ENCODE data around the gene TNC.
"Not testable (repeated sequence)": the region's sequence is repeated elsewhere in the genome, so short reads cannot be mapped to it uniquely, and the experiment has no call there.

TNC gene

GRCh38 chr9:115143689-115144088, 25.7 kb upstream of the TNC start:
- H3K4me1 Mint-ChIP-seq (ENCODE audit: low read depth), result no peaks in the 10 kb centered on the region
- H3K27me3 Mint-ChIP-seq, result peaks cover 7% of the 10 kb centered on the region
- H3K36me3 Mint-ChIP-seq (ENCODE audit: low read depth), result no peaks in the 10 kb centered on the region
- intact Hi-C loops (cut with micrococcal nuclease), result no loop called here
- no peak overlapping the region for H3K27ac Mint-ChIP-seq
- H3K4me3 Mint-ChIP-seq, result no peak overlapping the region
- no peaks in the 10 kb centered on the region for H3K9me3 Mint-ChIP-seq

- intact Hi-C loops (cut with micrococcal nuclease), result no loop called here
- Mint-ChIP-seq H3K27me3 (peaks cover 5% of the 10 kb centered on the region), H3K4me1 (ENCODE audit: low read depth) (no peaks in the 10 kb centered on the region), H3K27ac (no peak overlapping the region), H3K9me3 (no peaks in the 10 kb centered on the region), H3K4me3 (no peak overlapping the region), H3K36me3 (ENCODE audit: low read depth) (no peaks in the 10 kb centered on the region)
These were observed 24.7 kb upstream of the TNC start for GRCh38 chr9:115142517-115143270.

GRCh38 chr9:115142090-115142489, 24.1 kb upstream of the TNC start:
- no peaks in the 10 kb centered on the region for H3K4me1 Mint-ChIP-seq (ENCODE audit: low read depth)
- no peaks in the 10 kb centered on the region for H3K9me3 Mint-ChIP-seq
- H3K4me3 Mint-ChIP-seq, result no peak overlapping the region
- intact Hi-C loops (cut with micrococcal nuclease), result no loop called here
- no peak overlapping the region for H3K27ac Mint-ChIP-seq
- H3K27me3 Mint-ChIP-seq, result peaks cover 6% of the 10 kb centered on the region
- no peaks in the 10 kb centered on the region for H3K36me3 Mint-ChIP-seq (ENCODE audit: low read depth)

- peaks cover 9% of the 10 kb centered on the region for H3K27me3 Mint-ChIP-seq
- intact Hi-C loops (cut with micrococcal nuclease), result no loop called here
- H3K27ac Mint-ChIP-seq, result no peak overlapping the region
- H3K4me3 Mint-ChIP-seq, result no peak overlapping the region
- no peaks in the 10 kb centered on the region for H3K4me1 Mint-ChIP-seq (ENCODE audit: low read depth)
- H3K36me3 Mint-ChIP-seq (ENCODE audit: low read depth), result no peaks in the 10 kb centered on the region
- H3K9me3 Mint-ChIP-seq, result no peaks in the 10 kb centered on the region
These were observed 23.7 kb upstream of the TNC start for GRCh38 chr9:115141612-115142011.

GRCh38 chr9:115138151-115138550, 20.2 kb upstream of the TNC start:
- Mint-ChIP-seq H3K4me1 (ENCODE audit: low read depth) (no peaks in the 10 kb centered on the region), H3K27ac (no peak overlapping the region), H3K4me3 (no peak overlapping the region), H3K27me3 (peaks cover 11% of the 10 kb centered on the region), H3K36me3 (ENCODE audit: low read depth) (no peaks in the 10 kb centered on the region), H3K9me3 (no peaks in the 10 kb centered on the region)
- intact Hi-C loops (cut with micrococcal nuclease), result no loop called here

GRCh38 chr9:115137526-115137925, 19.6 kb upstream of the TNC start:
- Mint-ChIP-seq H3K36me3 (ENCODE audit: low read depth) (no peaks in the 10 kb centered on the region), H3K4me3 (no peak overlapping the region), H3K27me3 (peaks cover 11% of the 10 kb centered on the region), H3K27ac (no peak overlapping the region), H3K9me3 (no peaks in the 10 kb centered on the region), H3K4me1 (ENCODE audit: low read depth) (no peaks in the 10 kb centered on the region)
- intact Hi-C loops (cut with micrococcal nuclease), result no loop called here

- Mint-ChIP-seq H3K36me3 (ENCODE audit: low read depth) (no peaks in the 10 kb centered on the region), H3K4me1 (ENCODE audit: low read depth) (no peaks in the 10 kb centered on the region), H3K27me3 (peaks cover 7% of the 10 kb centered on the region), H3K9me3 (no peaks in the 10 kb centered on the region), H3K4me3 (no peak overlapping the region), H3K27ac (no peak overlapping the region)
- intact Hi-C loops (cut with micrococcal nuclease), result no loop called here
These were observed 18.1 kb upstream of the TNC start for GRCh38 chr9:115135821-115136778.

GRCh38 chr9:115134941-115135340, 17.0 kb upstream of the TNC start:
- H3K4me1 Mint-ChIP-seq (ENCODE audit: low read depth), result no peaks in the 10 kb centered on the region
- no peak overlapping the region for H3K4me3 Mint-ChIP-seq

GRCh38 chr9:115133649-115134048, 15.7 kb upstream of the TNC start:
- Mint-ChIP-seq H3K27me3 (peaks cover 7% of the 10 kb centered on the region), H3K36me3 (ENCODE audit: low read depth) (no peaks in the 10 kb centered on the region)

More at GRCh38 chr9:115134941-115135340, 17.0 kb upstream of the TNC start:
- Mint-ChIP-seq H3K9me3 (no peaks in the 10 kb centered on the region), H3K27me3 (peaks cover 7% of the 10 kb centered on the region), H3K36me3 (ENCODE audit: low read depth) (no peaks in the 10 kb centered on the region), H3K27ac (no peak overlapping the region)
- intact Hi-C loops (cut with micrococcal nuclease), result no loop called here

GRCh38 chr9:115132648-115133047, 14.7 kb upstream of the TNC start:
- Mint-ChIP-seq H3K4me1 (ENCODE audit: low read depth) (no peaks in the 10 kb centered on the region), H3K9me3 (no peaks in the 10 kb centered on the region), H3K36me3 (ENCODE audit: low read depth) (no peaks in the 10 kb centered on the region), H3K4me3 (no peak overlapping the region), H3K27me3 (peaks cover 7% of the 10 kb centered on the region), H3K27ac (no peak overlapping the region)
- intact Hi-C loops (cut with micrococcal nuclease), result no loop called here

More at GRCh38 chr9:115133649-115134048, 15.7 kb upstream of the TNC start:
- Mint-ChIP-seq H3K9me3 (no peaks in the 10 kb centered on the region), H3K4me1 (ENCODE audit: low read depth) (no peaks in the 10 kb centered on the region), H3K4me3 (no peak overlapping the region), H3K27ac (no peak overlapping the region)
- intact Hi-C loops (cut with micrococcal nuclease), result no loop called here

- intact Hi-C loops (cut with micrococcal nuclease), result no loop called here
- Mint-ChIP-seq H3K27me3 (peaks cover 2% of the 10 kb centered on the region), H3K4me3 (no peak overlapping the region), H3K27ac (no peak overlapping the region), H3K36me3 (ENCODE audit: low read depth) (no peaks in the 10 kb centered on the region), H3K4me1 (ENCODE audit: low read depth) (no peaks in the 10 kb centered on the region), H3K9me3 (peaks cover 6% of the 10 kb centered on the region)
These were observed 12.2 kb upstream of the TNC start for GRCh38 chr9:115130176-115130575.

GRCh38 chr9:115128726-115129125, 10.8 kb upstream of the TNC start:
- intact Hi-C loops (cut with micrococcal nuclease); H3K36me3 Mint-ChIP-seq (ENCODE audit: low read depth); H3K4me3 Mint-ChIP-seq; H3K27me3 Mint-ChIP-seq; H3K4me1 Mint-ChIP-seq (ENCODE audit: low read depth); H3K27ac Mint-ChIP-seq: not testable (repeated sequence)
- H3K9me3 Mint-ChIP-seq, result peaks cover 10% of the 10 kb centered on the region

- Mint-ChIP-seq H3K27ac (no peak overlapping the region), H3K9me3 (peaks cover 10% of the 10 kb centered on the region), H3K27me3 (peaks cover 8% of the 10 kb centered on the region), H3K4me3 (no peak overlapping the region), H3K4me1 (ENCODE audit: low read depth) (no peaks in the 10 kb centered on the region), H3K36me3 (ENCODE audit: low read depth) (no peaks in the 10 kb centered on the region)
- intact Hi-C loops (cut with micrococcal nuclease), result no loop called here
These were observed 9.3 kb upstream of the TNC start for GRCh38 chr9:115127191-115127817.

GRCh38 chr9:115126404-115126803, 8.4 kb upstream of the TNC start:
- H3K36me3 Mint-ChIP-seq (ENCODE audit: low read depth), result no peaks in the 10 kb centered on the region
- intact Hi-C loops (cut with micrococcal nuclease), result no loop called here
- no peak overlapping the region for H3K27ac Mint-ChIP-seq
- H3K9me3 Mint-ChIP-seq, result peaks cover 10% of the 10 kb centered on the region
- peaks cover 9% of the 10 kb centered on the region for H3K27me3 Mint-ChIP-seq
- H3K4me3 Mint-ChIP-seq, result no peak overlapping the region
- no peaks in the 10 kb centered on the region for H3K4me1 Mint-ChIP-seq (ENCODE audit: low read depth)

Data from dendritic cell treated with granulocyte-macrophage colony-stimulating factor and Interleukin-4, amounts not matched to agents 40 ng/mL and 50 ng/mL, for 4 days (primary cell).